ENCODE measurements around the gene SLX9.

- TF ChIP-seq CTCF (IDR thresholded peaks at IDR 0.05 in 8 of 11, conservative IDR thresholded peaks at IDR 0.05 in 3 of 11) (no peak), POLR2AphosphoS5 (IDR thresholded peaks at IDR 0.05) (peak; percentile 45 to 77 (median 65)), POLR2A (IDR thresholded peaks at IDR 0.05) (no peak)
These were observed 13.3 kb upstream of the SLX9 start for GRCh38 chr21:44926331-44927101.
